ENCODE results near the gene CIITA.
A peak's percentile ranks its signal among the peaks of the same experiment; 100 is the strongest.
"Not testable (repeated sequence)": the region's sequence is repeated elsewhere in the genome, so short reads cannot be mapped to it uniquely, and the experiment has no call there.

CIITA gene

GRCh38 chr16:10876799-10877341 lies at the start of gene CIITA:
CIITA (plus strand) TSS chr16:10877202; CDS start chr16:10877331, 129 bp downstream.
- peak; percentile 91 for DNase-seq (ENCODE audit: low read depth)

- peak; percentile 30 for DNase-seq (ENCODE audit: low read depth)
These were observed 49.2 kb upstream of the CIITA start for GRCh38 chr16:10827691-10828341.

GRCh38 chr16:10828851-10829366 lies 48.1 kb upstream of the CIITA start:
- no peak for DNase-seq (ENCODE audit: low read depth)

- DNase-seq (ENCODE audit: low read depth): not testable (repeated sequence)
These were observed 47.5 kb upstream of the CIITA start for GRCh38 chr16:10829390-10830098.

- DNase-seq (ENCODE audit: low read depth): not testable (repeated sequence)
These were observed 46.8 kb upstream of the CIITA start for GRCh38 chr16:10830240-10830639.

GRCh38 chr16:10831894-10832886 lies 44.8 kb upstream of the CIITA start:
- DNase-seq (ENCODE audit: low read depth): no peak

GRCh38 chr16:10833271-10833670 lies 43.7 kb upstream of the CIITA start:
- no peak for DNase-seq (ENCODE audit: low read depth)

- no peak for DNase-seq (ENCODE audit: low read depth)
These were observed 42.9 kb upstream of the CIITA start for GRCh38 chr16:10834130-10834529.

- DNase-seq (ENCODE audit: low read depth): no peak
These were observed 42.2 kb upstream of the CIITA start for GRCh38 chr16:10834766-10835165.

- no peak for DNase-seq (ENCODE audit: low read depth)
These were observed 41.6 kb upstream of the CIITA start for GRCh38 chr16:10835281-10835931.

- DNase-seq (ENCODE audit: low read depth): no peak
These were observed 40.7 kb upstream of the CIITA start for GRCh38 chr16:10836174-10836853.

GRCh38 chr16:10838621-10839278 lies 38.3 kb upstream of the CIITA start:
- no peak for DNase-seq (ENCODE audit: low read depth)

- DNase-seq (ENCODE audit: low read depth): no peak
These were observed 37.7 kb upstream of the CIITA start for GRCh38 chr16:10839279-10839666.

GRCh38 chr16:10840703-10841102 lies 36.3 kb upstream of the CIITA start:
- DNase-seq (ENCODE audit: low read depth): no peak

- DNase-seq (ENCODE audit: low read depth): no peak
These were observed 30.6 kb upstream of the CIITA start for GRCh38 chr16:10846213-10846998.

- DNase-seq (ENCODE audit: low read depth): no peak
These were observed 29.8 kb upstream of the CIITA start for GRCh38 chr16:10847176-10847575.

- DNase-seq (ENCODE audit: low read depth): no peak
These were observed 27.1 kb upstream of the CIITA start for GRCh38 chr16:10849736-10850477.

- no peak for DNase-seq (ENCODE audit: low read depth)
These were observed 26.5 kb upstream of the CIITA start for GRCh38 chr16:10850478-10850850.

GRCh38 chr16:10851512-10851911 lies 25.5 kb upstream of the CIITA start:
- DNase-seq (ENCODE audit: low read depth): no peak

All from HS-5 (cell line).